HT-29 (cell line): Measurements from ENCODE around the gene WTAP. TPM values are rescaled to one million over a fixed set of nuclear protein-coding genes. Genes with fewer than 3 reads are reported as not detected.
"Not testable (repeated sequence)": the region's sequence is repeated elsewhere in the genome, so short reads cannot be mapped to it uniquely, and the experiment has no call there.

Experiments
- DNase-seq: peaks from one replicate; pipeline ENCODE4 v3.0.0-alpha.2; 2015; ENCODE audit warnings: low spot score
- total RNA-seq: library from RNA; depleted of rRNA; stranded (reverse); fragments of >200 nt; shearing (Covaris generic); gene quantifications from 2 replicates; pipeline ENCODE4 v1.2.3, GENCODE V29; 2014

WTAP gene
- total RNA-seq, 1 experiment from 2014 or later = 61.5 TPM

DNA sequence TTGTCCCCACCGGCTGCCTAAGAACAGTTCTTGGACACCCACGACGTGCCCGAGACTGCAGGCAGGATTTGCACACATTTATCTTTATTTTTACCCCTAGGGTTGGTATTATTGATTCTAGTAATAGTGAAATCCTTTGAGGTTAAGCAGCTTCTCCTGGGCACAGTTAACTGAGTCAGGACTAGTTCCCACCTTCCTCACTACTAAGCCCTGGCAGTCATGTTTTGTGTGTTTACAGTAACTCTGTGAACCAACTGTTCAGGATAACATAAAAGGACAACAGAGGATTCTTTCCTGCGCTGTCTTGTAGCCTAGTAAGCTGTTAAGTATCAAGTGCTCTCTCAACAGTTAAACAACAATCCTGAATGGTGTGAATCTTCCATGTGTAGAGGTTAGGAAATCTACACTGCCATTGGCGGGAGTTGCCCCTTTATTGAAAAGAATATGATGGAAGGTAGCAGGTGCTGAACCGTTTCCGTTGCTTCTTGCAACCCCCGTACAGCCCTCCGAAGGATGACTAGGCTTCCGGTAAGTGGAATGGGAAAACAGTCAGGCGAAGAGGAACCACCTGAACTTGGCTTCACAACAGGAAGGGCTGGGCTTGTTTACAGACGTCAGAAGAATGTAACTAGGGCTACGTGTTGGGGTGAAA lies 33.3 kb upstream of the WTAP start:
- peak; percentile 78 for DNase-seq

DNA sequence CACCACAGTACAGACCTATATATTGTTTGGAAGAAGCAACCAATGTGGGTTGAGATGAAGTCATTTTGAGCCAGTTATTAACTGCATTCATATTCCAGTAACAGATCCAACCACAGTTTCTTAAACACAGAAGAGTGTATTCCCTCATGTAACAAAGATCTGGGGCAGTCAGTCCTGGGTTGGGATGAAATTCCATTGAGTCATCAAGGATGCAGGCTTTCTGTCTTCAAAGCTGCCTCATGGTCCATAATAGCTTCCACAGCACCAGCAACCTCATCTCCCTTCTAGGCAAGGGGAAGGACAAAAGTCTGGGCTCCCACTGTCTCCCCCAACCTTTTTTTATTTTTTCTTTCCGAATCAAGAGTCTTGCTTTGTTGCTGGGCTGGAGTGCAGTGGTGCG lies 31.3 kb upstream of the WTAP start:
- no peak for DNase-seq

DNA sequence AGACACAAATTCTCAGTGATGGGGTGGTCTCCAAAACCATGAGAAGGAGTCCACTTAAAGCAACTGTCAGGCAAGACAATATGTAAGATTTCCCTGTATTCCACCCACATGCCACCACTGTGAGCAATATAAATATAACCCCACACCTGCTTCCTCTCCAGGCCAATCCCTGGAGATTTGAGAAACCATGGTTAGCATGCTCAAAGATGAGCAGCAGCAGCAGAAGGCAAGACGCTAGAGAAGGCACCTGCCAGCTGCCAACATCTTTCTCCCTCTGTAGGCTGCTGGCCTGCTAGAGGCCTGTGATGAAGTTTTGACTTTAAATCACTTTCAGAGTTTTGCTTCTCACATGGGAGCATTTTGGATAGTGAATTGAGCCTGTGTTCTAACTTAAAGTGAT lies 26.3 kb upstream of the WTAP start:
- no peak for DNase-seq

DNA sequence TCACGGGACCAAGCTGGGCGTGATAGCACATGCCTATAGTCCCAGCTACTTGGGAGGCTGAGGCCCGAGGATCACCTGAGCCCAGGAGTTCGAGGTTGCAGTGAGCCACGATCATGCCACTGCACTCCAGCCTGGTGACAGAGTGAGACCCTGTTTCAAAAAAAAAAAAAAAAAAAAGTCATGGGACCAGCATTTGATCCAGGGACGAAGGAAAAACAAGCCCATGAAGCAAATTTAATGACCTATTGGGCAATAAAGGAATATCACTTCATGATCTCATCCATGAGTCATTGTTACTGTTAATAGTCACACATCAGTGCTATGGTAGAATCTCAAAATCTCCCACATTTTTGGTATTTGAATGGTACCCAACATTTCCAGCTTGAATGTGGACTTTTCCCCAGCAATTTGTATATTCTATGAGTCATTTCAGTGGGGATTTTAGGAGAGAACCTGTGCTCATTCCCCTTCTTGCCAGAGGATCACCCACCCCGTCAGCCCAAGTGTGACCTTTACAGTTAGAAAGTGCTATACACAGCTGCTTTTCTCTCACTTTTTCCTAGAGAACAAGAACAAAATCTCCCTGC lies 25.8 kb upstream of the WTAP start:
- DNase-seq = peak; percentile 13

DNA sequence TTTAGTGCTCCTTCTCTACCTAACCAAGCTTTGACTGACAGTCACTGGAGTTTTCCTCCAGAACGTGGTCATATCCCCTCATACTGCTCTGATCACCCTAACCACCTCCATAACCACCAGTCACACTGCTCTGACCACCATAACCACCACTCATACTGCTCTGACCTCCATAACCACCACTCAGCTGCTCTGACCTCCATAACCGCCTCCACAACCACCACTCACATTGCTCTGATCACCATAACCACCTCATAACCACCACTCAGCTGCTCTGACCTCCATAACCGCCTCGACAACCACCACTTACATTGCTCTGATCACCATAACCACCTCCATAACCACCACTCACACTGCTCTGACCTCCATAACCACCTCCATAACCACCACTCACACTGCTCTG lies 16.7 kb upstream of the WTAP start:
- not testable (repeated sequence) for DNase-seq

- not testable (repeated sequence) for DNase-seq
Observed at GRCh38 chr6:159712389-159712788, 14.9 kb upstream of the WTAP start.

- no peak for DNase-seq
Observed at GRCh38 chr6:159713984-159714383, 13.3 kb upstream of the WTAP start.

DNA sequence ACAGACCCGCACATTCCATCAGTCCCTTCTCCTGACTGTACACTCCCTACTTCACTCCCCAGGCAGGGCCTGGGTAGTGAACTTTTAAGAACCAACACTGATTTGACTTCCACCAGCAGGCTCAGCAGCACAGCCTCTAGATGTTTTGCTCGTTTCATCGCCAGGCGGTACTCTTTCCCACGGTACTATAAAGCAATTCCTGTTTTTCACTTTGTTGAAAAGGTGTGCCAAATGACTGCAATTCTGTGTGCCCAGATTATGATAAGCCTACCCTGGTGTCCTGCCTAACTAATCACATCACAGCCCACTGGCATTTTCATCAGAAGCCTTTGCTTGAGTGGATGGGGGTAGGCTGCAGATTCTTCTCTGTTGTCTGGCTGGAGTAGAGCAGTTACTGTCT lies 12.9 kb upstream of the WTAP start:
- no peak for DNase-seq

GRCh38 chr6:159715166-159715565 lies 12.1 kb upstream of the WTAP start:
- no peak for DNase-seq

DNA sequence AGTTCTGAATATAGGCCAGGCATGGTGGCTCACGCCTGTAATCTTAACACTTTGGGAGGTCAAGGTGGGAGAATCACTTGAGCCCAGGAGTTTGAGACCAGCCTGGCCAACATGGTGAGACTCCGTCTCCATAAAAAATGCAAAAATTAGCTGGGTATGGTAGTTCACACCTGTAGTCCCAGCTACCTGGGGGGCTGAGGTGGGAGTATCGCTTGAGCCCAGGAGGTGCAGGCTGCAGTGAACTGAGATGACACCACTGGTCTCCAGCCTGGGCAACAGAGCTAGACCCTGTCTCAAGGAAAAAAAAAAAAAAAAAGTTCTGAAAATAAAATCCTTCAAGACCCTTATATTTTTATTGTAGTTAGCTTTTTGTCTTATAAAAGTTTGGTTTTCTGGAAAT lies 11.7 kb upstream of the WTAP start:
- no peak for DNase-seq

DNA sequence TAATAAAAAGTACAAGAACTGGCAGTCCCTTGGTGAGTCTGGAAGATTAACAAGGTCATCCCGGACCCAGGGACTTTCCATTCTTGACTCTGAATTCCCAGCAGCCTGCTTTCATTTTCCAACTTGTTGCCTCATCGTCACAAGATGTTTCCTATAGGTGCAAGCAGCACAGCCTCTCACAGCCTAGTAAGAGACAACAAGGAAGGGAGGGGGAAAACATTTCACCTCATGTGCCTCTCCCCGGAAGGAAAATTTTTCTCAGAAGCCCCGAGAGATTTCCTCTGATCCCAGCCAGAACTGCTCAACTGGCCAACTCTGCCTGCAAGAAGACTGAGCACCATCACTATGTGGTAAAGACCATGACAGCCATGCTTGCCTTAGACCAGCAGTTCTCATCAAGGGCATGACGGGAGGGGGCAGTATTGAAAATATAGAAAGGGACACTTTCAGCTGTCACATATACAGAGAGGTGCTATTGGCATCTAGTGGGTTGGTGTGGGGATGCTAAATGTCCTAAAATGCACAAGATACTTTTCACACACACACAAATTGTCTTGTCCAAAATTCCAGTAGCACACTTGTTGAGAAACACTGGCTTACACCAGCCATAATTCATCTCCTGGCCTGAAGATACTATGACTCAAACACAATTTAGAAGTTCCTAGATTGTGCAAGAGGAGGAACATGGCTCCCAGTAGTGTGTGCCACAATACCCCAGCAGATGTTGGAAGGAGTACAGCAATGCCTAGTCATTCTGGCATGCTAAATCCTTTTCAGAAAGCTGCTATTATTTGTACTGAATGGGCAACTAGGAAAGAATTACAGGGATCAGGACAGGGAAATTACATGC lies 10.8 kb upstream of the WTAP start:
- no peak for DNase-seq

- no peak for DNase-seq
Observed at GRCh38 chr6:159718634-159719033, 8.7 kb upstream of the WTAP start.

DNA sequence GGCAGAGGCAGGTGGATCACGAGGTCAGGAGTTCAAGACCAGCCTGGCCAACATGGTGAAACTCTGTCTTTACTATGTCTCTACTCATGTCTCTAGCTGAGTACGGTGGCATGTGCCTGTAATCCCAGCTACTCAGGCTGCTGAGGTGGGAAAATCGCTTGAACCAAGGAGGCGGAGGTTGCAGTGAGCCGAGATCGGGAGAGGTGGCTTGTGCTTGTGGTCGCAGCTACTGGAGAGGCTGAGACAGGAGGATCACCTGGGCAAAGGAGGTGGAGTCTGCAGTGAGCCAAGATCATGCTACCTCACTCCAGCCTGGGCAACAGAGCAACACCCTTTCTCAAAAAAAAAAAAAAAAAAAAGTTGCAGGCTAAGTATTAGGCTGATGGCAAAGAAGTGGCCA lies 8.0 kb upstream of the WTAP start:
- DNase-seq = no peak

- peak; percentile 75 for DNase-seq
Observed at GRCh38 chr6:159720708-159721107, 6.6 kb upstream of the WTAP start.

DNA sequence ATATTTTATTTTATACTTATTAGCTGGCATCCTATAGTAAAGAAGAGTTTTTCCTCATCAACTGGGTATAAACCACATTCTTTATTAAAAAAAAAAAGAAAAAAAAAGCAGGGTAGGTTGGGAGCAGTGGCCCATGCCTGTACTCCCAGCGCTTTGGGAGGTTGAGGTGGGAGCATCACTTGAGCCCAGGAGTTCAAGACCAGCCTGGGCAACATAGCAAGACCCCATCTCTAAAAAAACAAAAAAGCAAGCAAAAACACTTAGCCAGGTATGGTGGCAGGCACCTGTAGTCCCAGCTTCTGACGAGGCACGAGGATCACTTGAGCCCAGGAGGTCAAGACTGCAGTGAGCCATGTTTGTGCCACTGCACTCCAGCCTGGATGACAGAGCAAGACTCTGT lies 5.3 kb upstream of the WTAP start:
- DNase-seq = not testable (repeated sequence)

DNA sequence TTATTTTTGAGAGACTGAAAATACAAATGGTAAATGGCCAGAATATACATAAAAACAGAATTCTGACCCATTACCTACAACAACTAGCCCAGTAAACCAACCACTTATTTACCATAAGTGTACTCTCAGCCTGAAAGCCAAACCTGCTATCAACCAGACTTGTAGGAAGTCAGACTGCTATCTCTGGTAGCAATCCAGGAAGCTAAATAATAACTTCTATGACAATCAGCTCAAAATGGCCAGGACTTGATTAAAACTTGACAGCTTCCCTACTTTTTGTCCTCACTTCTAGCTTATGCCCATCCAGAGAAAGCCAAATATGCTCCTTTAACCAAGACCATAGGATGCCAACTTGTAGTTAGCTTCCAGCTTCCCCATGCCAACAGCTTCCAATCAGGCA lies 4.7 kb upstream of the WTAP start:
- no peak for DNase-seq

- no peak for DNase-seq
Observed at GRCh38 chr6:159723259-159723658, 4.0 kb upstream of the WTAP start.

DNA sequence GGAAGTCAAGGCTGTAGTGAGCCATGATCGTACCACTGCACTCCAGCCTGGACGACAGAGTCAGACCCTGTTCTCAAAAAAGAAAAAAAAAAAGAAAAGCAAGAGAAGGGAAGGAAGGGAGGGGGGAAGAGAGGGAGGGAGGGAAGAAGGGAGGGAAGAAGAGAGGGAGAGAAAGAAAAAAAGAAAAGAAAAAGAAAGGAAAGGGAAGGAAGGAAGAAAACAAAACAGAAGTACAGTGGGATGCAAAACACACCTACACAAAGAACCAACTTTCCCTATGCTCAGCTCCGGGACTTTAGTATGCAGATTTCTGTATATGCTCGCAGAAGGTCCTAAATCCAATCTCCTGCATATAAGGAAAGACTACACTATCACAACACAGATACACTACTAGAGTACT lies 2.5 kb upstream of the WTAP start:
- no peak for DNase-seq

- DNase-seq = not testable (repeated sequence)
Observed at GRCh38 chr6:159725208-159725607, 2.1 kb upstream of the WTAP start.

GRCh38 chr6:159726255-159726917 lies 920 bp upstream of the WTAP start:
- DNase-seq = no peak

DNA sequence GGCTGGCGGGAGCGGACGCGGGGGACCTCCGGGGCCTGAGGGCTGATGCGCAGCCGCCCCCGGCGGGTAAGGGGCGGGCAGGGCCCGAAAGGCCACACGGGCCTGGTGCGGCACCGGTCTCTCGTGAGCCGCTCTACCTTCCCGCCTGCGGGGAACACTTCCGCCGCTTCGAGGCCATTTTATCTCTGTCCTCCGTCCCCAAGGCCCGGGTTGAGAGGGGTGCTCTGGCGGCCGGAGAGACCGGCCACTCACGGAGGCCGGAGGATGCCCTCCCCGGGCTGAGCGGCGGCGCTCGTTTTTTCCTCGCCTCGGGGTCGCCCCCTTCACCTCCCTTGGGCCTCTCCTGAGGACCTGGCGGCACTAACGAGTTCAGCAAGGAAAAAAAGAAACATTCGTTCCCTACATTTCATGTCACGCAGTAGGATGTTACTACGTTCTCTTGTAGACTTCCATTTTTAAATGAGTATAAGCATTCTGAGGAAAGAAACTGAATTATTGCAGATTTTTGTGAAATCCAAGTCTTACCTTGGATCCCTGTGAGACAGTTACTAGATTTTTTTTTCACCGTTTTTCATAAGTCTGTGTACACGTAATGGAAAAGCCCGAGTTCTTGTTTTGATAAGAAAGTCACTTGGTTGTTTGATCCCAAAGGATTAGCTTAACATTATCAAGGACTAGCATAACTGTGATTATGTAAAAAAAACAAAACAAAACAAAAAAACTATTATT lies 575 bp downstream of the WTAP start:
- peak; percentile 44 for DNase-seq

GRCh38 chr6:159728531-159728964 lies 1.2 kb downstream of the WTAP start:
- peak; percentile 26 for DNase-seq
